ENCODE measurements around the gene BFSP2. TPM values are rescaled to one million over a fixed set of nuclear protein-coding genes. Genes with fewer than 3 reads are reported as not detected.

BFSP2 gene
- total RNA-seq, 1 experiment from 2014 or later, result 0.67 TPM

GRCh38 chr3:133390715-133391114, 9.1 kb upstream of the BFSP2 start:
- H3K27me3 ChIP-seq (ENCODE audit: control insufficient read depth, insufficient read depth, low read length), result no peaks in the 10 kb centered on the region
- in situ Hi-C loops (cut with HindIII; ENCODE audit: low pct_unique_long_range_greater_than_20kb, low sequenced_read_pairs) (no loop called here), intact Hi-C loops (cut with micrococcal nuclease; ENCODE audit: unreplicated experiment) (no loop called here)
- ChIA-PET POLR2A (no interaction called here), CTCF (no interaction called here)
- H3K4me1 ChIP-seq (ENCODE audit: control insufficient read depth, insufficient read depth, low read length), result peaks cover 12% of the 10 kb centered on the region; the same call in 1 of the 2 replicates
- peak overlapping the region; percentile 3; the same call in 1 of the 2 replicates for H3K27ac ChIP-seq (ENCODE audit: low read length)
- BruUV-seq (replicated peaks), result no TSS peak
- no peak for ATAC-seq
- no peaks in the 10 kb centered on the region for H3K36me3 ChIP-seq (ENCODE audit: control insufficient read depth, insufficient read depth, low read length)
- no peak for TF ChIP-seq REST (IDR thresholded peaks at IDR 0.05; ENCODE audit: insufficient read depth in 1 of 2, low read depth in 2 of 2, low read length in 1 of 2)
- TF ChIP-seq TCF7L2 (IDR thresholded peaks at IDR 0.05; ENCODE audit: low read depth, low read length), result no peak
- TF ChIP-seq CTCF (IDR thresholded peaks at IDR 0.05), result no peak
- TF ChIP-seq POLR2AphosphoS5 (IDR thresholded peaks at IDR 0.05; ENCODE audit: low read depth, low read length), result no peak
- no peak for TF ChIP-seq SIN3A (IDR thresholded peaks at IDR 0.05; ENCODE audit: borderline replicate concordance, insufficient read depth, low read depth, low read length)
- H3K9me3 ChIP-seq (ENCODE audit: control insufficient read depth, insufficient read depth, low read depth, low read length), result no peaks in the 10 kb centered on the region
- no peak overlapping the region for H3K4me3 ChIP-seq (ENCODE audit: low read depth in 2 of 2, low read length in 2 of 2)
- DNase-seq (ENCODE audit: low read depth, low spot score), result no peak

GRCh38 chr3:133393204-133393603, 6.7 kb upstream of the BFSP2 start:
- no peak overlapping the region for H3K4me3 ChIP-seq (ENCODE audit: low read depth in 2 of 2, low read length in 2 of 2)
- ATAC-seq (no peak), DNase-seq (ENCODE audit: low read depth, low spot score) (no peak)
- intact Hi-C loops (cut with micrococcal nuclease; ENCODE audit: unreplicated experiment), result no loop called here
- in situ Hi-C loops (cut with HindIII; ENCODE audit: low pct_unique_long_range_greater_than_20kb, low sequenced_read_pairs), result no loop called here
- H3K36me3 ChIP-seq (ENCODE audit: control insufficient read depth, insufficient read depth, low read length), result no peaks in the 10 kb centered on the region
- no peaks in the 10 kb centered on the region for H3K27me3 ChIP-seq (ENCODE audit: control insufficient read depth, insufficient read depth, low read length)
- H3K9me3 ChIP-seq (ENCODE audit: control insufficient read depth, insufficient read depth, low read depth, low read length), result no peaks in the 10 kb centered on the region
- CTCF ChIA-PET, result no interaction called here
- peak overlapping the region; percentile 68 for H3K27ac ChIP-seq (ENCODE audit: low read length)
- POLR2A ChIA-PET, result interaction anchor here (0.6 kb wide), 1 partner anchor 354 kb away, joined by 3 read pairs; no protein-coding TSS in a partner anchor
- TF ChIP-seq POLR2AphosphoS5 (IDR thresholded peaks at IDR 0.05; ENCODE audit: low read depth, low read length) (no peak), TCF7L2 (IDR thresholded peaks at IDR 0.05; ENCODE audit: low read depth, low read length) (no peak)
- peaks cover 7% of the 10 kb centered on the region; the same call in 1 of the 2 replicates for H3K4me1 ChIP-seq (ENCODE audit: control insufficient read depth, insufficient read depth, low read length)
- BruUV-seq (replicated peaks), result no TSS peak

- no peaks in the 10 kb centered on the region for H3K27me3 ChIP-seq (ENCODE audit: control insufficient read depth, insufficient read depth, low read length)
- H3K4me1 ChIP-seq (ENCODE audit: control insufficient read depth, insufficient read depth, low read length), result peaks cover 5% of the 10 kb centered on the region; the same call in 1 of the 2 replicates
- DNase-seq (ENCODE audit: low read depth, low spot score), result no peak
- no peaks in the 10 kb centered on the region for H3K9me3 ChIP-seq (ENCODE audit: control insufficient read depth, insufficient read depth, low read depth, low read length)
- POLR2A ChIA-PET, result no interaction called here
- ATAC-seq, result no peak
- CTCF ChIA-PET, result no interaction called here
- in situ Hi-C loops (cut with HindIII; ENCODE audit: low pct_unique_long_range_greater_than_20kb, low sequenced_read_pairs), result no loop called here
- H3K36me3 ChIP-seq (ENCODE audit: control insufficient read depth, insufficient read depth, low read length), result no peaks in the 10 kb centered on the region
- no TSS peak for BruUV-seq (replicated peaks)
- intact Hi-C loops (cut with micrococcal nuclease; ENCODE audit: unreplicated experiment), result no loop called here
- no peak overlapping the region for H3K4me3 ChIP-seq (ENCODE audit: low read depth in 2 of 2, low read length in 2 of 2)
- no peak for TF ChIP-seq POLR2AphosphoS5 (IDR thresholded peaks at IDR 0.05; ENCODE audit: low read depth, low read length)
- no peak for TF ChIP-seq SIN3A (IDR thresholded peaks at IDR 0.05; ENCODE audit: borderline replicate concordance, insufficient read depth, low read depth, low read length)
- no peak for TF ChIP-seq CTCF (IDR thresholded peaks at IDR 0.05)
- TF ChIP-seq TCF7L2 (IDR thresholded peaks at IDR 0.05; ENCODE audit: low read depth, low read length), result no peak
- TF ChIP-seq REST (IDR thresholded peaks at IDR 0.05; ENCODE audit: insufficient read depth in 1 of 2, low read depth in 2 of 2, low read length in 1 of 2), result no peak
- peak overlapping the region; percentile 2; the same call in 1 of the 2 replicates for H3K27ac ChIP-seq (ENCODE audit: low read length)
These were observed 6.0 kb upstream of the BFSP2 start for GRCh38 chr3:133393691-133394474.

Data from Panc1 (cell line).